Fibroblast of peridontal ligament (primary cell): Measurements from ENCODE around the gene SCARB1.
"Not testable (repeated sequence)": the region's sequence is repeated elsewhere in the genome, so short reads cannot be mapped to it uniquely, and the experiment has no call there.

Experiments used
- DNase-seq: peaks from one replicate; pipeline ENCODE4 v3.0.0-alpha.2; 2010; ENCODE audit errors: extremely low read depth

SCARB1 gene

GRCh38 chr12:124883263-124884130 is 19.8 kb upstream of the SCARB1 start:
- no peak for DNase-seq

GRCh38 chr12:124881123-124881522 is 17.5 kb upstream of the SCARB1 start:
- DNase-seq: no peak

- DNase-seq: not testable (repeated sequence)
Measured at GRCh38 chr12:124880335-124880734, 16.7 kb upstream of the SCARB1 start.

- no peak for DNase-seq
Measured at GRCh38 chr12:124878795-124879516, 15.3 kb upstream of the SCARB1 start.

- no peak for DNase-seq
Measured at GRCh38 chr12:124877423-124877822, 13.8 kb upstream of the SCARB1 start.

- no peak for DNase-seq
Measured at GRCh38 chr12:124876171-124876570, 12.5 kb upstream of the SCARB1 start.

- DNase-seq: no peak
Measured at GRCh38 chr12:124875803-124876132, 12.1 kb upstream of the SCARB1 start.

GRCh38 chr12:124874988-124875802 is 11.5 kb upstream of the SCARB1 start:
- no peak for DNase-seq

GRCh38 chr12:124874188-124874587 is 10.5 kb upstream of the SCARB1 start:
- no peak for DNase-seq

GRCh38 chr12:124872068-124872719 is 8.5 kb upstream of the SCARB1 start:
- DNase-seq: no peak

- no peak for DNase-seq
Measured at GRCh38 chr12:124871297-124871696, 7.6 kb upstream of the SCARB1 start.

GRCh38 chr12:124870515-124870914 is 6.9 kb upstream of the SCARB1 start:
- no peak for DNase-seq

GRCh38 chr12:124869059-124869665 is 5.5 kb upstream of the SCARB1 start:
- no peak for DNase-seq

GRCh38 chr12:124868252-124869058 is 4.8 kb upstream of the SCARB1 start:
- no peak for DNase-seq

- DNase-seq: peak; percentile 62
Measured at GRCh38 chr12:124867401-124867930, 3.8 kb upstream of the SCARB1 start.

GRCh38 chr12:124866883-124867400 is 3.3 kb upstream of the SCARB1 start:
- DNase-seq: no peak

- no peak for DNase-seq
Measured at GRCh38 chr12:124866195-124866882, 2.7 kb upstream of the SCARB1 start.

GRCh38 chr12:124865728-124866127 is 2.1 kb upstream of the SCARB1 start:
- no peak for DNase-seq

GRCh38 chr12:124864326-124864752 is 675 bp upstream of the SCARB1 start:
- DNase-seq: no peak
